ENCODE results near the gene GPR155.

DNA sequence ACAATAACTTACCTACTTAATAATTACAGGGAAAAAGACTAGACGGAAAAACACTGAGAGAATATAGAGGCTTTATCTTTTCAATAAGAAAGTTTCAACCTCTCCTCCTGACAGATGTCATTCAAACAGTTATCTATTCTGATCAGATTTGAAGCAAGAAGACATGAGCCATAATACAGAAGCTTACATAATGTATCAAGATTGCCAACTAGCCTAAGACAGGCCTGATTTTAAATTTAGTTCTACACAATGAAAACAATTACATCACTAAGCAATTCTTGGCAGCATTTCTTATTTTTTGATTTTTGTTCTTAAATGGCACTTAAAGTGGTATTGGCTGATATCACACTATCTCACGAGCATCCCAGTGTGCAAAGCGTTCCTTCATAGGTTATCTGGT, 41.6 kb downstream of the GPR155 start:
- no peak for TF ChIP-seq POLR2A (IDR thresholded peaks at IDR 0.05; ENCODE audit: low read length)
- no peak for TF ChIP-seq GATA1 (IDR thresholded peaks at IDR 0.05; ENCODE audit: low read depth, low read length)
